ENCODE results near the gene IRF7. TPM values are rescaled to one million over a fixed set of nuclear protein-coding genes. Genes with fewer than 3 reads are reported as not detected.

Gene IRF7
- total and polyA plus RNA-seq, 2 of the 4 experiments (the other 2 are of a cell fraction), result 1.6 to 4.5 TPM

DNA sequence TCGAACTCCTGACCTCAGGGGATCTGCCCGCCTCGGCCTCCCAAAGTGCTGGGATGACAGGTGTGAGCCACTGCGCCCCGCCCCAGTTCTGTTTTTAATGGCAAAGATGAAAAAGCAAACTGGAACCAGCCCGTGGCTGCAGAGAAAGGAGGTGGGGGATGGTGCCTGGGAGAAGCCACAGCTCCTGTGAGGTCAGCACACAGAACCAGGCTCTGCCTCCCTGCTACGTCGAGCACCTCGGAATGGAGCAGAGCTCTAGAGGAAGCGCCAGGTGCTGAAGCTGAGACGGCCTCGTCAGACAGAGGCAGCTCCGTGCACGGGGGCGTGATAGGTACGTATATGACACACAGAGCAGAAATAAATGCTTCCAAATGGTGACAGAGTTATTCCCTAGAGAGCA, 29.8 kb upstream of the IRF7 start:
- Histone ChIP-seq H3K27me3 (ENCODE audit: control insufficient read depth, insufficient read depth, low read length) (no peaks in the 10 kb centered on the region), H2AK5ac (ENCODE audit: low read depth, low read length) (no peak overlapping the region), H3K56ac (ENCODE audit: extremely low read depth, insufficient read depth, low read length) (no peak overlapping the region), H3K9ac (ENCODE audit: low read depth, low read length) (no peak overlapping the region), H3K23ac (ENCODE audit: low read depth, low read length) (no peak overlapping the region), H3K79me1 (ENCODE audit: low read depth in 1 of 2, low read length in 2 of 2) (no peaks in the 10 kb centered on the region; a peak in 1 of 4 replicates), H3K4me3 (ENCODE audit: insufficient read depth, low read depth, low read length) (no peak overlapping the region), H3K4ac (ENCODE audit: low read depth, low read length) (no peak overlapping the region), H3K9me3 (ENCODE audit: control insufficient read depth, insufficient read depth, low read length) (no peaks in the 10 kb centered on the region), H4K91ac (ENCODE audit: insufficient read depth, low read depth, low read length) (no peak overlapping the region), H3K9me1 (ENCODE audit: insufficient read depth, low read length) (no peaks in the 10 kb centered on the region), H2BK15ac (ENCODE audit: low read depth, low read length) (no peak overlapping the region), H2BK120ac (ENCODE audit: low read depth, low read length) (no peak overlapping the region), H2BK5ac (ENCODE audit: low read depth, low read length, poor library complexity, severe bottlenecking) (no peak overlapping the region), H2BK20ac (ENCODE audit: low read depth, low read length) (no peak overlapping the region), H3K27ac (ENCODE audit: insufficient read depth, low read length) (no peak overlapping the region), H4K20me1 (ENCODE audit: insufficient read depth, low read length) (peaks cover 6% of the 10 kb centered on the region; the same call in 1 of the 2 replicates), H3K18ac (ENCODE audit: low read depth, low read length) (no peak overlapping the region), H2AFZ (replicated peaks; ENCODE audit: low read length, poor library complexity) (no peak overlapping the region), H4K8ac (ENCODE audit: low read depth in 2 of 2, low read length in 2 of 2) (no peak overlapping the region), H3K4me1 (ENCODE audit: control insufficient read depth, insufficient read depth, low read length) (peaks cover 1% of the 10 kb centered on the region), H3K36me3 (ENCODE audit: control insufficient read depth, insufficient read depth, low read length) (peaks cover 23% of the 10 kb centered on the region), H3K14ac (replicated peaks; ENCODE audit: low read depth, low read length) (no peak overlapping the region), H4K5ac (ENCODE audit: low read depth, low read length) (no peak overlapping the region), H2AK9ac (replicated peaks; ENCODE audit: low read depth, low read length, poor library complexity) (no peak overlapping the region), H3K4me2 (ENCODE audit: low read depth, low read length) (no peak overlapping the region)
- in situ Hi-C loops (cut with MboI; ENCODE audit: low sequenced_read_pairs) (no loop called here), dilution Hi-C loops (cut with HindIII; ENCODE audit: low sequenced_read_pairs, unreplicated experiment) (no loop called here), intact Hi-C loops (cut with micrococcal nuclease) (no loop called here)
- no peak for TF ChIP-seq RFX5 (IDR thresholded peaks at IDR 0.05; ENCODE audit: low read depth, low read length)
- no peak for TF ChIP-seq RAD21 (IDR thresholded peaks at IDR 0.05; ENCODE audit: low read length)
- TF ChIP-seq RCOR1 (IDR thresholded peaks at IDR 0.05; ENCODE audit: insufficient replicate concordance, low read length), result no peak
- no peak for TF ChIP-seq MAFK (IDR thresholded peaks at IDR 0.05; ENCODE audit: low read depth, low read length)
- no peak for TF ChIP-seq MAZ (IDR thresholded peaks at IDR 0.05; ENCODE audit: borderline replicate concordance, low read depth, low read length)
- TF ChIP-seq, protein P1, sequence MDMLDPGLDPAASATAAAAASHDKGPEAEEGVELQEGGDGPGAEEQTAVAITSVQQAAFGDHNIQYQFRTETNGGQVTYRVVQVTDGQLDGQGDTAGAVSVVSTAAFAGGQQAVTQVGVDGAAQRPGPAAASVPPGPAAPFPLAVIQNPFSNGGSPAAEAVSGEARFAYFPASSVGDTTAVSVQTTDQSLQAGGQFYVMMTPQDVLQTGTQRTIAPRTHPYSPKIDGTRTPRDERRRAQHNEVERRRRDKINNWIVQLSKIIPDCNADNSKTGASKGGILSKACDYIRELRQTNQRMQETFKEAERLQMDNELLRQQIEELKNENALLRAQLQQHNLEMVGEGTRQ (IDR thresholded peaks at IDR 0.05; ENCODE audit: low read depth, low read length), result no peak
- TF ChIP-seq SMC3 (IDR thresholded peaks at IDR 0.05; ENCODE audit: low read depth, low read length), result no peak
- CTCF ChIA-PET, result no interaction called here
- no peak for DNase-seq
- WGBS, 2 experiments (ENCODE audit: extremely low coverage in 2 of 2, insufficient read length in 1 of 2), result 97% methylated on average over 9 of the region's 16 CpGs; no CpG with 5 or more reads in 1 of the 2 experiments
- no peak for ATAC-seq (ENCODE audit: low read depth)
- BruUV-seq (replicated peaks), result no TSS peak
- POLR2A ChIA-PET (ENCODE audit: unreplicated experiment), result no interaction called here
